Stromal cell of bone marrow (primary cell): ENCODE measurements around the gene SEL1L3.

Experiments used
- DNase-seq: peaks from one replicate; pipeline ENCODE4 v3.0.0-alpha.2; 2012; ENCODE audit warnings: low read depth

SEL1L3 gene

DNA sequence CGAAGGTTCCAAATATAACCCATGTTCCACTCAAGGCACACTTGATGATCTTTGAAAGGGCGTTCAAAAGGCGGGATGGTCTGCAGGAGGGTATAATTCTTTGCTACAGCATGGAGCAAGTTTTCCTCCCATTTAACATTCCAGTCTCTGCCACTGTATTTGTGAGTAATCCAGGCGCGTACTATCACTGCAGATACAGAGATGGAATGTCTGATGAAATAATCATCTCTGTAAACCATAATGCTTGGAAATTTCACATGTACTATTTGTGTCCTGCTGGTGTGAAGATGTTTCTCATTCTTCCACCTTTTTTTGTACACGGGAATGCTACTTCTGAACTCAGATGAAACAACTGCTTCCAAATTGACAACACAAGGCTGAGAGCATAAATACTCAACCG is 15.5 kb downstream of the SEL1L3 start:
- no peak for DNase-seq

DNA sequence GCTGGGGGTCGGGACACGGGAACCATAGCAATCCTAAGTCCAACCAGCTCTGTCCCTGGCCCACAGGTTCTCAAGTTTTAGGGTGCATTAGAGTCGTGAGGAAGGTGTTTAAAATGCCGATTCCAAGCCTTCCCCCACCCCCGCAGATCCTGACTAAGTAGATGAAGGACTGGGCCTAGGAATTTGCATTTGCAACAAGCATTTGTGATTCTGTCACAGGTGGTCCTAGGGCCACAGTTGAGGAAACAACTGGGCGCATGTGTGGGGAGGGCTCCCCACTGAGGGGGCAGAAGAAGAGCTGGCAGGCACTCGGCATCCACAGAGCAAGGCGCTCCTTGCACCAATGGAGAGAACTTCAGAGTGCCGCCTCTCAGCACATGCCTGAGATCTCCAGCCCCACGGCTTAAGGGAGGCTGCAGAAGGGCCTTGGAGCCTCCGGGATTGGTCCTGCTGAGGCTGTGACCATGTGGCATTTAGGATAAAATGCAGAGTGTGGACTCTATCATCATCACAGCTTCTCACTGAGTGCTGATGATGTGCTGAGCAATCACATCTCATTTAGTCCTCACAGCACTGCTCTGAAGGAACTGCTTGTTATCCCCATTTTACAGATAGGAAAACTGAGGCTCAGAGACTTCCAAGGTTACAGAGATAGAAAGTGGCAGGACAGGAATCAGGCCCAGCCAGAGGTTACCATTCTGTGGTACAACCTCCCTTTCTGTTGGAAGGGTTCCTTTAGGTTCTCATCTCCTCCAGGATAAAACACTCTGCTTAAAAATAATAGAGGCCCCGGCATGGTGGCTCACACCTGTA is 16.7 kb downstream of the SEL1L3 start:
- no peak for DNase-seq

DNA sequence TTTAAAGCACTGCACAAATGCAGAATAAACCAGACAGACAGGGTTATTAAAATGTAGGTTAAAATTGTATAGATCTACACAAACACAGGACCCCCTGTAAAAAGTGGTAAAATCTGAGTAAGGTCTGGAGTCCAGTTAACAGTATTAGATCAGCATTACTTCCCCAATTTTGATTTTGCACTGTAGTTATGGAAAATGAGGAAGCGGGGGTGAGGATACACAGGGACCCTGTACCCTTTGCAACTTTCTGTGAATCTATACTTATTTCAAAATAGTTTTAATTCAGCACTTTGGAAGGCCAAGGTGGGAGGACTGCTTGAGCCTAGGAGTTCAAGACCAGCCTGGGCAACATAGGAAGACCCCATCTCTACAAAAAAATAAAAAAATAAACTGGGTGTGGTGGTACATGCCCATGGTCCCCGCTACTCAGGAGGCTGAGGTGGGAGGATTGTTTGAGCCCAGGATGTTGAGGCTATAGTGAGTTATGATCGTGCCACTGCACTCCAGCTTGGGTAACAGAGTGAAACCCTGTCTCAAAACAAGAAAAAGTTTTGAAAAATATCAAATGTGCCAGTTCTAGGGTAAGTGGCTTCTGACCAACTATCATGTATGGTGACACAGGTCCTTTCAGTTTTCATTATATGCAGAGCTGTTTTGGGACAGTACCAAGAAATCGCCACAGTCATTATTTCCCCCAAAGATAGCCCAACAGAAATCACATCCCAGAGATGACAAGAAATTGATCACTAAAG is 17.7 kb downstream of the SEL1L3 start:
- DNase-seq = no peak

DNA sequence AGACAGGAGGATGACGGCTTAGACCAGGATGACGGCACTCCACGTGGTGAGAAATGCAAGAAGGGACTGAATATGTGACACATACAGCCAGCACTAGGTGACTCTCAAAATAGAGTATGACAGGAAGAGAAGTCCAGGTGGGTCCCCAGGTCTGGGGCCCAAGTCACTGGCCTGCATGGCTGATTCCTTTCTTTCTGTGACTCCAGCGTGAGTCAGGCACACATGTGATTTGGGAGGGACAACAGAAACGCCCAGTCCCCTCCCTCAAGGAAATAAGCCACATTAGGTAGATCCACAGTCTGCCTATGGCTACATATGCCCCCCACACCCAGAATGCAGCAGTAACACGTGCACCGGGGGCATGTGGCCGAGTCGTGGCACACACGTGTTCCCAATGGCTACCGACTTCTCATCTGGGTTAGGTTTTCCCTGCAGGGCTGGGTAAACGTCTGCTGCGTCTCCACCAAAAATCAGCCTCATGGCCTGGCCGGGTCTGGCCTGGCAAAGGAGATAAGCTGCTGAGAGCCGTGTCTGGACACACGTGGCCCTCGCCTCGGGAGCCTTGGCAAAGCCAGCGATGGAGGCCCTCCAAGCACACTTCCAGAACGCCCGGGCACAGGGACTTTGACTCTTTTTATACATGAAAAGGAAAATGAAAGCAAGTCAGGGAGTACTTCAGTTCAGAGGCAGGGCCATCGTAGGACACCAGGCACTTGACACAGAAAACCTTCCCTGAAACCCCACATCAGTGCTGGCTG is 19.3 kb downstream of the SEL1L3 start:
- no peak for DNase-seq

DNA sequence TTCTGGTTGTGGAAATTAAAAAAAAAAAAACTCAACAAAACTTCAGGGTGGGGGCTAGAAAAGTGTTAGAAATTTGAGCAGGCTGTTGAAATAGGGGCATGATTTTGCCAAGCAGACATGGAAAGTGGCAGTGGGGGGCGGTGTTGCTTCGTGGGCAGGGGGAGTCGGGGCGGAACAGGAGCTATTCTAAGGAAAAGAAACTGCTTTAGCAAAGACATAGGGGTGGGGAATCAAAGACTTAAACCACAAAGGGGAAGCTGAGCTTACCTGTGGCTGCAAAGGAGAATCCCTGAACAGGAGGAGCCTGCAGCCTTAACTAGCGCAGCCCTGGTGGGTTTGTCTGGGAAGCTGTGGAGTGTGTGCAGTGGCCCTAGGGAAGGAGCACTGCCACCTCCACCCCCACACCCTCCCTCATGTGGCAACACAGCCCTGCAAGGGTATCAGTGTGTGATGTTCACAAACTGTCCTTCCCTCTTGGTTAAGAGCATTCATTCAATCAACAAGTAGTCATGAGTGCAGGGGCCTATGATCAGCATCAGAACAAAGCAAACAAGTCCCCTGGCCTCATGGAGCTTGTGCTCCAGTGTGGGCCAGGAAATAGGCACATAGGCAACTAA is 20.5 kb downstream of the SEL1L3 start:
- DNase-seq = no peak

DNA sequence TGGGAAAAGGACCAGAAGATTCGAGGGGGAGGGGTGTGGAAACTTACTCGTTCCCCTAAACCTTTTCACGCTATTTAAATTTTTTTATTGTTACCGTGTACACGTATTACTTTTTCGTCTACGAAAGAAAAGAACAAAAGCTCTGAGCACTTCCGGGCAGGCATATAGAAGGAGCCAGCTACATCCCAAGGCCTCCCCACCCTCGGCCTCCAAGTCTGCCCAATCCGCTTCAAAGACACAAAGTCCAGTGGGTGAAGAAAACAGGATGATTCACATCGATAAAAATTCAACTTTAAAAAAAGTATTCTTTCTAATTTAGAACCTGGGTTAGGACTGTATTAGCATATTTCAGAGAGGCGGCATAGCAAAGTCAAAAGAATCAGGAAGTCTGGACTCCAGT is 23.1 kb downstream of the SEL1L3 start:
- DNase-seq = no peak

DNA sequence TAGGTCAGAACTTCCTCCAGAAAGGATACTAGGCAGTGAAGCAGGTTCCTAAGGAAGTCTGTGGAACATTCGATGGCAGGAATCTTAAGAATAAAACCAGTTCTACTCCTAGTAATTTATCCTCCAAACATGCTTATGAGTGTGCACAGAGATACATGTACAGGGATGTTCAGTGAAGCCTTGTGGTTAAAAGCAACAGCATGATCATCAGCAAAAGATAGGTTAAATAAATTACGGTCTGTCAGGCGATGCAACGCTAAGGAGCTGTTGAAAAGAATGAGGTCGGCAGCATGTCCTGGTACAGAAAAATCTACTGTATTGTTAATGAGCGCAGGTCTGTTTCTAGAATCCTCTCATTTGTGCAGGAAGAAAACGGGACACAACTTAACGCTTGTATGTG is 23.6 kb downstream of the SEL1L3 start:
- no peak for DNase-seq

DNA sequence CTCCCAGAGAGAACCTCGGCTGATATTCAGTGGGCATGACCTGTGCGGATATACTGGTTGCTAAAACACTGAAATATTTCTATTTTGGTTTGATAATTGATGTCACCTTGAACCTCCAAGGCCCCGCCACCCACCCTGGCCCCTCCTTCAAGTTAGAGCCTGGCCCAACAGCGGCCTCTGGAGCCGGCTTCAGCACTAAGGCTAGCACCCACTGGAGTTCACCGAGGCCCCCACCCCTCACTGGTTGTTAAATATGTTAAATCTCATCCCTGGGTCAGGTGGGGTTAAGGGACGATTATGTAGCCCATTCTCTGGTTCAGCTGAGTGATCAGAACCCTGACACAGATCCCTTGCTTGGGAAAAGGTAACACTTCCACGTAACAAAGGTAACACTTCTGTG is 24.3 kb downstream of the SEL1L3 start:
- no peak for DNase-seq

DNA sequence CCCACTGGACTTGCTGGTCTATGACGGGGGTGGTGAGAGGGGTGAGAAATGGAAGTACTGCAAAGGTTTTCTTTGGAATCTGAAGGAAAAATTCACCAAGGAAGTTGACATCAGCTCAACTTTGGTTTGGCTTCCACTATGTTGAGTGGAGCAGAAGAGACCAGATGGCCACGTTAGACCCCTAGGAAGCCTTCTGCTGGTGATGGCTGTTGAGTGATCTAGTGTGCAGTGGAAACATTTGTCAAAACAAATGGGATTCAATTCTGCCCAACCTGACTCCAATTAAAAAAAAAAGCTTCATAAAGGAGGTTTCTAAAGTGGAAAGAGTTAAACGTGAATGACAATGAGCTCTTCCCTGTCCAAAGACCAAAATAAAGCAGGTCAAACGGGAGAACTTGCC is 25.7 kb downstream of the SEL1L3 start:
- no peak for DNase-seq

DNA sequence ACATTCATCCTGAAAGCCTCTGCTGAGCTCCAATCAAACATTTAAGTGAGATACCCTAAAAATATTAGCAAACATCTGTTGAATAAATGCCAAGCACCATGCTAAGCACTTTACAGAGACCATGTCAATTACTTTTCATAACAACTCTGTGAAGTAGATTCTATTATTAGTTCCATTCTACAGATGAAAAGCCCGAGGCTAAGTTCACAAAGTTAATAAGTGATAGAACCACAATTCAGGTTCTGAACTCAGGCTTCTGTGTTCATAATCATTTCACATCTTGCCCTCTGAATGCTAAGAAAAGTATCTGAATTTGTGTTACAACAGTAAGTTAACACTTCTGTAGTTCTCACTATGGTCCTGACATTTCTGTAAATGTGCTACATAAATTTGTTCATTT is 27.4 kb downstream of the SEL1L3 start:
- no peak for DNase-seq

DNA sequence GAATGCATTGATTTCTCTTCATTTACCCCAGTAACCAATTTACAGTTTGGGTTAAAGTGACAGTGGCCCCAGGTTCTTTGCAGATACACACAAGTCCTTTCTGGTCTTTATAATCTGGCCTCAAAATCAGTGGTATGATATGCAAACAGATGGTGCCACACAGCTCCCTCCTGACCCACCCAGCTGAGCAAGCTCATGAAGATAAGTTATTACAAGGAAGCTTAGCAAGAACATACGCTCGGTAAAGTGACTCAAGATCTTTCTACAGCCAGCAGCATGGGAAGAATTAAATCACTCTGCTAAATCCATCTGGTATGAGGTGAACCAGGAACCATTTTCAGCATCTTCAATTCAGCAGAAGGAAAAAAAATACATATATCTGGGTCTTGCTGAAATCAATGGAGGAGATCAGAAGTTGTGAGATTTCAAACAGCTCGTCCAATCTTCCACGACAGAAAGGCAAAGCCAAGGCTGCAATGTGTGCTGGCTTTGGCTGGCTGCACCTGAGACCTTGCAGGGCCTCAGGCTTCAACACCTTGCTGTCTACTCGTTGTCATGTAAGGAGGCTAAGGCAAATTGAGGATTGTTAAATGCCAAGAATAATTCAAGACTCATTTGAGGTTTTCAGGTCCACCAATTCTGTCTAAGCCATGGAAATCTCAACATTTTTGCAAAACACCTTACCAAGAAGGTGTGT is 28.2 kb downstream of the SEL1L3 start:
- DNase-seq = no peak

DNA sequence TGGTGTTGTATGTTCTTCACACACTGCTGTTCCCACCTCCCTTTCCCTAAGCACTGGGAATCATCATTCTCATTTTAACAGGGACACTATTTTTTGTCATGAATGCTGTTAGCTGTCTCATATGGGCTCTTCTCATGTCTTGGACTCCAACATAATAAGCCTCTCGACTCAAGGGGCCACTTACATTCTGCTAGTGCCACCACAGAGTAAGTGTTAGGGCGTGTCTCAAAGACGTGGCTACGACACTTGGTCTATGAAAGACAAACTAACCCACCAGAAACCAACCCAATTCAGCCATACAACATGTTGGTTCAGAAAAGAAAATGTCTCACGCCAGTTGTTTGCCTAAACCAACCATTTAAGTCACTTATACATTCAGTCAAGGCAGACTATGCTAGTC is 32.2 kb downstream of the SEL1L3 start:
- DNase-seq = no peak

DNA sequence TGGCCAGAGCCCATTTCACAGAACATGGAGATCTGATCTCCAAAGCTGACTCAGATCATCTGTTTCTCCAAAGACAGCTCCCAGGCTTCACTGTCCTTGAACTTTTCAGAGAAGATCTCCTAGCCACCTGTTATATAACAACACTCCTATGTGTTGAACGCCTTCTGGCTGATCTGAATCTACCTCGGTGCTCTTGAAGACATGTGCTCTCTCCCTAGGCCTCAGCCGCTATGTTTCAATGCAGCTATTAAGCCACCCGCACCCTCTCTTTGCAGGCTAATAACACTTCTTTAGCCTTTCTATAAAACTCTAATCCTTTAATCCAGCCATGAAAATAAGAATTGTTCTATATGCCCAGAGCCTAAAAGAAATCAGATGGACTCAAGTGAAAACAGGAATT is 34.9 kb downstream of the SEL1L3 start:
- no peak for DNase-seq

DNA sequence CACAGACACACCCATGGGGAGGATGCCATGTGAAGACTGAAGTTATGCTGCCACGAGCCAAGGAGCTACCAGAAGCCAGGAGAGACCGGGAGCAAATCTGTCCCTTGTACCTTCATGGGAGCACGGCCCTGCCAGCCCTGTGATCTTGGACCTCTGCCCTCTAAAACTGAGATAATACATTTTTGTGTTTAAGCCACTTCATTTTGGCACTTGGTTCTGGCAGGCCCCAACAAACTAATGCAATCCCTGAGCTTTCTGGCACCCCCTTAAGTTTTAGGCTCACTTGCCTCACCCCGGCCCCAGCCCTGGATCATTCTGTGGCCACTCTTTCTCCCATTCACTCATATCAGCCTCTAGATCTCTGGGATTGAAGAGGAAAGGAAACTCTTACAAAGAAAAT is 35.4 kb downstream of the SEL1L3 start:
- DNase-seq = no peak

DNA sequence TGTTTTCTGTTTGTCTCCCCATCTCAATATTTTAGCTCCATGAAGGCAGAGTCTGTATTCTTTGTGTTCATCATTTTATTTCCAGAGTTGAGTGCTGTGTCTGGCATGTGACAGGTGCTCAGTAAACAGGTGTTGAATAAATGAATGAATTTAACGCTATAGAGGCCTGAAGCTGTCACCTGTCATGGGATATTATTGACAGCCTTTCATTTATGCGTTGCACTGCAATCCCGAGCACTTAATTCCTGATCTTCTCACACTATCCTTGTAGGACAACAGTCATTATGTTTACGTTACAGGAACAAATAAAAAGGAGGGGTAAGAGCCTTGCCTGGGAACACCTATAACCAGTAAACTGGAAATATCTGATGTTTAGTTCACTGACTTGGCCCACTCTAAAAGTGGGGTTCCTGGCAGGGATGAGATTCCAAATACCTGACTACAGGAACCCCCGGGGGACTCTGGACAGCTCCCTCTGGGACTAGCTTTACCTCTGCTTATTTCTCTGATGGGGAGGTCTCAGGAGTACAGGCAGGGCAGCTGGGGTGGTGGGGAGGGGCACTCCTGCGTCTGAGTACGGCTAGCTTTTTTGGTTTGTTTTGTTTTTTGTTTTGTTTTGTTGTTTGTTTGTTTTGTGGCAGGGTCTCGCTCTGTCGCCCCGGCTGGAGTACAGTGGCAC is 36.6 kb downstream of the SEL1L3 start:
- no peak for DNase-seq

DNA sequence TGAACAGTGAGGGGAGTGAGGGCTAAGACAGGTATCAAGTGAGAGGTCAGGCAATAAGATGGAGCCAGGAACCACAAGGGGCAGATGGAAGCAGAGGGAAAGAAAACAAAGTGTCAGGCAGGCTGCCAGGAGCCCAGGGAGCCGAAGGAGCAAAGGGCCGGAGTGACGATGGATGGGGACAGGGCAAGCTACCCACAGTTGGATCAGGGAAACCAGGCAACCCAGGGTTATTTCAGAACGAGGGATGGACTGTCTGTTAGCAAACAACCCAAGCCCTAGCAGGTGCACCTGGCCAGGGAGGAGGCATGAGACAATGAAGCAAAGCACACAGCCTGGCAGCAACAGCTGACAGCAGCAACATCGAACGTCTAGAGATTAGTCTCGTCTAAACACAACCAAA is 39.2 kb downstream of the SEL1L3 start:
- no peak for DNase-seq

DNA sequence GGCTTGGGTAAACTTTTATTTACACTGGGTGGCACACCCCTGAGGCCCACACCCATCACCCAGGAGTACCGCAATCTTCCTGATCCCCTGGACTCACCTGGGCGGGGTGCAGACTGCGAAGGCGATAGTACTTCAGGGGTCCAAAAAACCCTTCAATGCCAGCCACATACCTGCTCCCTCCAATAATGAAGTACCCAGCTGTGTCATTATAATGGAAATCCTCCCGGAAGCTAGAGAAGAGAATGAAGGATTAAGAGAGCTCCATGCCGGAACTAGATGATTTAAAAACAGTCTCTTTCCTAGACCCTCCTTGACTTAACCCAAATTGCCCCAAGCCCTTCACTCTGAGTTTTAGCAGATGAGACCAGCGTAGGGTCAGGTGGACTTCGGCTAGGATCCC is 40.9 kb downstream of the SEL1L3 start:
- no peak for DNase-seq

DNA sequence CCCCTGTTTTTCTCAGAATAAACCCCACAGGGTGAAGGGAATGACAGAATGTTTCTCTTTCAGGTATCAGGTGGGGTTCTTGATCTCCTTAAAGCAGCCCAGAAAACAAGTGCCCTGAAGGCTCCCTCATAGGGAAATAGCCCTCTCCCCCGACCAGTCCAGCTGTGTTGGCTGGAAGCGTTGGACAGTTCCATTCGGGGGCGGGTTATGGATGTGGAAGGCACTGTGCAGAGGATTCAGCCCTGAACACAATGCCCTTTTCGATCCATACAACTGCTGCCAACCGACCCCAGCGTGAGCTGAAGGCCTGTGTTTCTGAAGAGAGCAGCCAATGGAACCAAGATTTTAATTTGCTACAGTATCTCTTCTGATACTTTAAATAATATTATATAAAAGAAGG is 41.5 kb downstream of the SEL1L3 start:
- no peak for DNase-seq

DNA sequence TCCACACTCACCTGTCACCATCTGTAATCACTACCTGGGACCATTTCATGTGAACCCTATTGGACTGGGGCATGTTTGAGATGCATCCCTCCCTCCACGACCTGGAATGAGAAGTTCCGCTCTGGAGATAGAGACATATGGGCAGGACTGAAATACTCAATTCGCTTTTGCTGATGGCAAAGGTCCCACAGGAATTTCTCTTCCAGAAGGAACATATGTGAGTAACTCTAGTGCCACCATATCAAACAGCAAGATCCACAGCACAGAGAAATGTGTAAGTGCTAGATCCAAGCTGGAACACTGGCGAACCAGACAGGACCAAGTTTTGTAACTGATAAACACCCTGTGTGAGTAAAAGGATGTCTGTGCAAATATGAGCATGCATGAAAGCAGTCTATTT is 43.9 kb downstream of the SEL1L3 start:
- no peak for DNase-seq

DNA sequence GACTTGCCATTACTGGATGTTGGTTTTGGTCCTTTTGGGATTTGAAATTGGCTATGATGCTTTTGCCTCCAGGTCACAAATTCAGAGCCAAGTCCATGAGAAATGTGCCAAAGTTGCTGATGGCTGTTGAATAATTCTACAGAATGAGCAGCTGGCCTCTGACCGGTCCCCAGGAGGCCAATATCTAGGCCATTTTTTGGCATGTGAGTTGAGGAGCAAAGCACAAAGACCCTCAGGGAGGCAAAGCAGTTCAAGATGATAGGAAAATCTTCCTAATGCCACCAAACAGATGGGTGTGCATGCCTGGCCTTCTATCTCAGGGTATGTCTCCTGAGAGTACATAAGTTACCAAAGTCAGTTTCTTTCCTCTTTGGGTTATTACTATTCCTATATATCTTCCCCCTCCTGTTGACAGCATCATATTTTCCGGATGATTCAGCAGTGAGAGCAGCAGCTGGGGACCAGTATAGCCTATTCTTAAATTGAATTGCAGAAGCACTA is 44.4 kb downstream of the SEL1L3 start:
- no peak for DNase-seq

DNA sequence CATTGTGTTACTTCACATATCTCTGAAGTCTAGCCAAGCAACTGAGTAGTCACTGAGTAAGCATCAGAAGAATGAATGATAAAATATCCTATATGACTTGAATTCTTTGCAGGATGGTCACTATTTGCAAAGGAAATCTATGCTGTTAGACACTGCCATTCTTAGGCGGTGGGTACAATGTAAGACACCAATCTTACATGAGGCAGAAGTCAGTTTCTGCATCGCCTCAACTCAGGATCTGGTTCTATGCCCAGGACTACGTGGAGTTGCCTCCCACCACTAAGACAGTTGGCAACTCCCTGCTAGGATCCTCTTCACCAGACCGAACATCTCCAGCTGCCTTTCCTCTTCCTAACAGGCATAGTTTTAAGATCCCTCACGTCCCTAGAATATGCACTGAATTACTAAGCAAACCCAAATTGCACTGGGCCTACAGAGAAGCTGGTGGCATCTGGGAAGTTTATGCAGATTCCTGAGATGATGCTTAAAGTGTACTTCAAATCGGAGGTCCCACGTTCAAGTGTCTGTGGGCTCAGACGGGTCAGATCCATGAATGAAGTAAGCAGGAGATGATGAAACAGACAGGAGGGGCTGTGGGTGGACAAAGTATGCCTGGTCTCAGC is 45.6 kb downstream of the SEL1L3 start:
- no peak for DNase-seq
